ENCODE measurements around the gene ALOX5.
"Not testable (repeated sequence)": the region's sequence is repeated elsewhere in the genome, so short reads cannot be mapped to it uniquely, and the experiment has no call there.

Gene ALOX5

GRCh38 chr10:45383682-45384330 is 9.8 kb downstream of the ALOX5 start:
- TF ChIP-seq CTCF (IDR thresholded peaks at IDR 0.05; ENCODE audit: control insufficient read depth, extremely low read depth, insufficient read depth) = no peak
- H3K4me3 ChIP-seq (ENCODE audit: low read depth, low read length) = no peak overlapping the region
- no peak for DNase-seq (ENCODE audit: low read depth)

- TF ChIP-seq CTCF (IDR thresholded peaks at IDR 0.05; ENCODE audit: control insufficient read depth, extremely low read depth, insufficient read depth) = no peak
These were observed 12.6 kb downstream of the ALOX5 start for GRCh38 chr10:45386657-45387056.

GRCh38 chr10:45387096-45387893 is 13.3 kb downstream of the ALOX5 start:
- DNase-seq (ENCODE audit: low read depth) = no peak
- no peak for TF ChIP-seq CTCF (IDR thresholded peaks at IDR 0.05; ENCODE audit: control insufficient read depth, extremely low read depth, insufficient read depth)
- H3K4me3 ChIP-seq (ENCODE audit: low read depth, low read length) = no peak overlapping the region

More at GRCh38 chr10:45386657-45387056, 12.6 kb downstream of the ALOX5 start:
- no peak for DNase-seq (ENCODE audit: low read depth)
- no peak overlapping the region for H3K4me3 ChIP-seq (ENCODE audit: low read depth, low read length)

- H3K4me3 ChIP-seq (ENCODE audit: low read depth, low read length); DNase-seq (ENCODE audit: low read depth): not testable (repeated sequence)
These were observed 15.7 kb downstream of the ALOX5 start for GRCh38 chr10:45389671-45390070.

GRCh38 chr10:45391636-45392035 is 17.6 kb downstream of the ALOX5 start:
- not testable (repeated sequence) for DNase-seq (ENCODE audit: low read depth); H3K4me3 ChIP-seq (ENCODE audit: low read depth, low read length)

GRCh38 chr10:45395554-45395953 is 21.5 kb downstream of the ALOX5 start:
- H3K4me3 ChIP-seq (ENCODE audit: low read depth, low read length) = no peak overlapping the region
- TF ChIP-seq CTCF (IDR thresholded peaks at IDR 0.05; ENCODE audit: control insufficient read depth, extremely low read depth, insufficient read depth) = no peak
- no peak for DNase-seq (ENCODE audit: low read depth)

- H3K4me3 ChIP-seq (ENCODE audit: low read depth, low read length) = no peak overlapping the region
- no peak for TF ChIP-seq CTCF (IDR thresholded peaks at IDR 0.05; ENCODE audit: control insufficient read depth, extremely low read depth, insufficient read depth)
- no peak for DNase-seq (ENCODE audit: low read depth)
These were observed 24.6 kb downstream of the ALOX5 start for GRCh38 chr10:45398595-45398994.

GRCh38 chr10:45399113-45399512 is 25.1 kb downstream of the ALOX5 start:
- DNase-seq (ENCODE audit: low read depth) = no peak
- TF ChIP-seq CTCF (IDR thresholded peaks at IDR 0.05; ENCODE audit: control insufficient read depth, extremely low read depth, insufficient read depth) = no peak
- no peak overlapping the region for H3K4me3 ChIP-seq (ENCODE audit: low read depth, low read length)

Measured in LNCaP clone FGC (cell line).